ENCODE results near the gene OR52E1. TPM values are rescaled to one million over a fixed set of nuclear protein-coding genes. Genes with fewer than 3 reads are reported as not detected.

Gene OR52E1
- total RNA-seq, result not detected in 2 replicates

GRCh38 chr11:5069272-5069671, at the start of gene OR52E1:
TSS of gene OR52E1 (plus strand) at chr11:5069572.

GRCh38 chr11:5046226-5046625, 23.1 kb upstream of the OR52E1 start, which contains the start of gene OR52J3:
TSS of gene OR52J3 (plus strand) at chr11:5046526. CDS start at chr11:5046526, 0 bp downstream.

GRCh38 chr11:5059391-5059790, 10.0 kb upstream of the OR52E1 start, which contains the start of gene OR52E2:
TSS of gene OR52E2 (minus strand) at chr11:5059627. CDS start at chr11:5059627, 0 bp downstream.

Other genes starting within 250 kb of the OR52E1 start
- gene OR51F2, start 248.3 kb upstream of the OR52E1 start, total RNA-seq, result not detected in 2 replicates
- gene OR51S1, start 220.4 kb upstream of the OR52E1 start, total RNA-seq, result not detected in 2 replicates
- gene OR51T1, start 187.7 kb upstream of the OR52E1 start, total RNA-seq, result not detected in 2 replicates
- gene OR51A7, start 165.8 kb upstream of the OR52E1 start, total RNA-seq, result not detected in 2 replicates
- gene OR51G2, start 150.2 kb upstream of the OR52E1 start, total RNA-seq, result not detected in 2 replicates
- not detected in 2 replicates for gene OR51G1, start 145.2 kb upstream of the OR52E1 start, total RNA-seq
- not detected in 2 replicates for gene OR51A4, start 122.0 kb upstream of the OR52E1 start, total RNA-seq
- gene OR51A2, start 113.9 kb upstream of the OR52E1 start, total RNA-seq, result not detected in 2 replicates
- not detected in 2 replicates for gene OR51L1, start 74.7 kb upstream of the OR52E1 start, total RNA-seq
- not detected in 2 replicates for gene OR52J3, start 23.0 kb upstream of the OR52E1 start, total RNA-seq
- not detected in 2 replicates for gene OR52E2, start 9.9 kb upstream of the OR52E1 start, total RNA-seq
- gene OR52A5, start 68.8 kb downstream of the OR52E1 start, total RNA-seq, result not detected in 2 replicates
- not detected in 2 replicates for gene OR52A1, start 85.2 kb downstream of the OR52E1 start, total RNA-seq
- gene OR51V1, start 131.1 kb downstream of the OR52E1 start, total RNA-seq, result not detected in 2 replicates
- not detected in 2 replicates for gene HBB, start 157.5 kb downstream of the OR52E1 start, total RNA-seq
- gene HBD, start 164.9 kb downstream of the OR52E1 start, total RNA-seq, result not detected in 2 replicates
- gene HBG1, start 180.3 kb downstream of the OR52E1 start, total RNA-seq, result not detected in 2 replicates
- not detected in 2 replicates for gene HBG2, start 185.2 kb downstream of the OR52E1 start, total RNA-seq
- gene HBE1, start 200.4 kb downstream of the OR52E1 start, total RNA-seq, result not detected in 2 replicates
- not detected in 2 replicates for gene OR51B4, start 232.4 kb downstream of the OR52E1 start, total RNA-seq